ENCODE results near the gene SPOCK3. TPM values are rescaled to one million over a fixed set of nuclear protein-coding genes. Genes with fewer than 3 reads are reported as not detected.

Gene SPOCK3
- total RNA-seq, 1 experiment from 2014 or later, result 1.4 TPM

- no peak for DNase-seq (ENCODE audit: low read depth, low spot score)
- intact Hi-C loops (cut with micrococcal nuclease; ENCODE audit: unreplicated experiment), result no loop called here
- no peak overlapping the region for H3K27ac ChIP-seq (ENCODE audit: low read length)
- ChIA-PET POLR2A (no interaction called here), CTCF (no interaction called here)
- H3K9me3 ChIP-seq (ENCODE audit: control insufficient read depth, insufficient read depth, low read depth, low read length), result no peaks in the 10 kb centered on the region
- no peak for ATAC-seq
- H3K36me3 ChIP-seq (ENCODE audit: control insufficient read depth, insufficient read depth, low read length), result no peaks in the 10 kb centered on the region
- TF ChIP-seq TCF7L2 (IDR thresholded peaks at IDR 0.05; ENCODE audit: low read depth, low read length), result no peak
- no peak for TF ChIP-seq CTCF (IDR thresholded peaks at IDR 0.05)
- no peak for TF ChIP-seq SIN3A (IDR thresholded peaks at IDR 0.05; ENCODE audit: borderline replicate concordance, insufficient read depth, low read depth, low read length)
- TF ChIP-seq POLR2AphosphoS5 (IDR thresholded peaks at IDR 0.05; ENCODE audit: low read depth, low read length), result no peak
- no peak for TF ChIP-seq REST (IDR thresholded peaks at IDR 0.05; ENCODE audit: insufficient read depth in 1 of 2, low read depth in 2 of 2, low read length in 1 of 2)
- no peaks in the 10 kb centered on the region for H3K4me1 ChIP-seq (ENCODE audit: control insufficient read depth, insufficient read depth, low read length)
- in situ Hi-C loops (cut with HindIII; ENCODE audit: low pct_unique_long_range_greater_than_20kb, low sequenced_read_pairs), result no loop called here
- BruUV-seq (replicated peaks), result no TSS peak
- no peak overlapping the region for H3K4me3 ChIP-seq (ENCODE audit: low read depth in 2 of 2, low read length in 2 of 2)
- H3K27me3 ChIP-seq (ENCODE audit: control insufficient read depth, insufficient read depth, low read length), result no peaks in the 10 kb centered on the region
Measured at GRCh38 chr4:166687828-166688227, 546.5 kb downstream of the SPOCK3 start.

Data from Panc1 (cell line).